Gastroesophageal sphincter (tissue), 3 donors: ENCODE measurements around the gene MEIKIN.

ENCODE experiments used
- POLR2A ChIP-seq, 2 donors: fragments of 450-650 bp; IDR thresholded peaks; one replicate each; pipeline ENCODE4 v1.6.1; 2017; ENCODE audit warnings: antibody characterized with exemption in 2 of 2, mild to moderate bottlenecking in 2 of 2, moderate library complexity in 1 of 2
- POLR2AphosphoS5 ChIP-seq: sonication (generic); formaldehyde crosslinking; IDR thresholded peaks from one replicate; pipeline ENCODE4 v1.6.1; 2017; ENCODE audit warnings: antibody characterized with exemption
- TF ChIP-seq, protein P1 (sequence below), 4 experiments: fragments of 200-600 bp in 2 of 4; fragments of 450-650 bp in 2 of 4; sonication (generic) in 1 of 4; IDR thresholded peaks; one replicate each; pipeline ENCODE4 v1.5.1; 2017 to 2019; ENCODE audit warnings: antibody characterized with exemption in 4 of 4, mild to moderate bottlenecking in 2 of 4, moderate library complexity in 2 of 4

DNA sequence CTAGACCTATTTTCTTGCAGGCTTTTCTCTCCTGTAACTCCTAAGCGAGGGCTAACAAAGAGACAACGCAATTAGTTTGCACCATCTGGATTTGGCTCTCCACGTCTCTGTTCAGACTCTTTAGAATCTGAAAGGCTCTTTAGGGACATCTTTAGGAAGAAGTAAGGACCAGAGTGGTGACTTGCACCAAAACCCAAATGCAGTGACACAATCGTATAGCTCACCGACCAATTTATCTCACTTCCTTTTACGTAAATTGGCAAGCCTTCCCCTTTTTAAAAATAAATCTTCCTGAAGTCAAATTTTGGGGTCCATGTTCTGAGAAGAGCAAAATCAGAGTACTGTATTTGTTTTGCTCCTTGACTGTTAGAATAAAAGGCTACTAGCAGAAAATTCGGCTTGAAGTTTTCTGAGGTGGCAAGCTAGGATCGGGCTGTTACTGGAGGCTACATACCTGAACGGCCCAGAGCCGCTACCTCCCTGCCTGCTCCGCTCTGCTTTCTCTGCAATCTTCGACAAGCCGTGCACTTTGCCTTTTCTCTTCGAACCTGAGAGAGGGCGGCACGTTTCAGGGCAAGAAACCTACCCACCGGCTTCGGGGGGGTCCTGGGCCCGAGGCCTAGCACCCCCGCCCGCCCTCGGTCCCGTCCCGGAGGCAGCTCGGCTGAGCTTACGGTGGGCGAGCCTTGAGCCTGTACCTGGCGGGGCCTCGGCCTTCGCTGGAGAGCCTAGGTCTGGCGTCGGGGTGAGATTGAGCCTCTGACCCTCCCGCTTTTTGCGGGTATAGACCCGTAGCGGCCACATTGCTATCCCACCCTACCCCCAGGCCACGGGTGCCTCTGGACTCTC lies 537 bp downstream of the MEIKIN start:
- TF ChIP-seq, protein P1, sequence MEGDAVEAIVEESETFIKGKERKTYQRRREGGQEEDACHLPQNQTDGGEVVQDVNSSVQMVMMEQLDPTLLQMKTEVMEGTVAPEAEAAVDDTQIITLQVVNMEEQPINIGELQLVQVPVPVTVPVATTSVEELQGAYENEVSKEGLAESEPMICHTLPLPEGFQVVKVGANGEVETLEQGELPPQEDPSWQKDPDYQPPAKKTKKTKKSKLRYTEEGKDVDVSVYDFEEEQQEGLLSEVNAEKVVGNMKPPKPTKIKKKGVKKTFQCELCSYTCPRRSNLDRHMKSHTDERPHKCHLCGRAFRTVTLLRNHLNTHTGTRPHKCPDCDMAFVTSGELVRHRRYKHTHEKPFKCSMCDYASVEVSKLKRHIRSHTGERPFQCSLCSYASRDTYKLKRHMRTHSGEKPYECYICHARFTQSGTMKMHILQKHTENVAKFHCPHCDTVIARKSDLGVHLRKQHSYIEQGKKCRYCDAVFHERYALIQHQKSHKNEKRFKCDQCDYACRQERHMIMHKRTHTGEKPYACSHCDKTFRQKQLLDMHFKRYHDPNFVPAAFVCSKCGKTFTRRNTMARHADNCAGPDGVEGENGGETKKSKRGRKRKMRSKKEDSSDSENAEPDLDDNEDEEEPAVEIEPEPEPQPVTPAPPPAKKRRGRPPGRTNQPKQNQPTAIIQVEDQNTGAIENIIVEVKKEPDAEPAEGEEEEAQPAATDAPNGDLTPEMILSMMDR (IDR thresholded peaks at IDR 0.05), result no peak
- no peak for TF ChIP-seq POLR2A (IDR thresholded peaks at IDR 0.05)
- TF ChIP-seq POLR2AphosphoS5, result no peak
